Neutrophil (primary cell): Measurements from ENCODE around the gene VHLL.
"Not testable (repeated sequence)": the region's sequence is repeated elsewhere in the genome, so short reads cannot be mapped to it uniquely, and the experiment has no call there.

ENCODE experiments used
- H3K27ac ChIP-seq: fragments of 200-600 bp; sonication (generic); 2 replicates; pipeline ENCODE4 v1.5.1; 2016; ENCODE audit warnings: mild to moderate bottlenecking, moderate library complexity
- H3K27me3 ChIP-seq: fragments of 200-600 bp; sonication (generic); 2 replicates; pipeline ENCODE4 v1.6.0; 2016; ENCODE audit warnings: mild to moderate bottlenecking
- H3K36me3 ChIP-seq: fragments of 200-600 bp; sonication (generic); 2 replicates; pipeline ENCODE4 v1.5.1; 2017
- H3K4me1 ChIP-seq, 2 experiments: fragments of 200-600 bp in 1 of 2; sonication (generic) in 1 of 2; 1 replicate in 1 of 2; 2 replicates in 1 of 2; pipeline versions ENCODE4 v1.5.1 to v1.6.1; 2013 to 2016; ENCODE audit warnings: low read depth in 1 of 2, low read length in 1 of 2, mild to moderate bottlenecking in 1 of 2, moderate library complexity in 1 of 2; ENCODE audit not compliant: control insufficient read depth in 1 of 2, insufficient read depth in 1 of 2
- H3K4me3 ChIP-seq, 2 experiments: fragments of 200-600 bp in 1 of 2; sonication (generic) in 1 of 2; 1 replicate in 1 of 2; 2 replicates in 1 of 2; pipeline ENCODE4 v1.5.1; 2013 to 2016; ENCODE audit warnings: low read depth in 1 of 2, low read length in 1 of 2, mild to moderate bottlenecking in 1 of 2, moderate library complexity in 1 of 2
- H3K9me3 ChIP-seq: fragments of 200-600 bp; sonication (generic); 2 replicates; pipeline ENCODE4 v1.5.1; 2016
- TF ChIP-seq, protein P1 (sequence below): fragments of 200-600 bp; sonication (generic); IDR thresholded peaks from 2 replicates; pipeline ENCODE4 v1.5.1; 2016; ENCODE audit warnings: antibody characterized with exemption

The VHLL gene

DNA sequence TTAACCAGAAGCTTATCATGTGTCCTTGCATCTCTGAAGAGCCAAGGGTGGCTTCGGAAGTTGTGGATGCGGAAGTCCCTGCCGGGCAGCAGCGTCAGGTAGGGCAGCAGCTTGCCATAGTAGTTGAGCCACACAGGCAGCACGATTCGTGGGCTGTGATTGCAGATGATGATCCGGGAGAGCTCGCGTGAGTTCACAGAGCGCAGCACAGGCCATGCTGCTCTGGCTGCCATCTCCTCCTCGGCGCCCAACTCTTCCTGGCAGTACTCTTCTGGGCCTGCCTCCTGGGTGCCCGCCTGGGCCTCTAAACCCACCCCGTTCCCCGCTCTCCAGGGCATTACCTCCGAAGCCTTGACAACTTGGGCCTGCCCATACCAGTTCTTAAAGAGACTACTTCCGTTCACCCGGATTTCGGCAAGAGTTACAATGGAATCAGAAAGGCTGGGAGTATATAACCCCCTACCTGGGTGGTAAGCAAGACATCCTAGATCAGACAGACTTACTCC lies at the start of gene VHLL:
Gene VHLL (minus strand): TSS at position 456 of the 506 bp plus-strand sequence. CDS start 118 bp downstream, at position 338.
- TF ChIP-seq, protein P1, sequence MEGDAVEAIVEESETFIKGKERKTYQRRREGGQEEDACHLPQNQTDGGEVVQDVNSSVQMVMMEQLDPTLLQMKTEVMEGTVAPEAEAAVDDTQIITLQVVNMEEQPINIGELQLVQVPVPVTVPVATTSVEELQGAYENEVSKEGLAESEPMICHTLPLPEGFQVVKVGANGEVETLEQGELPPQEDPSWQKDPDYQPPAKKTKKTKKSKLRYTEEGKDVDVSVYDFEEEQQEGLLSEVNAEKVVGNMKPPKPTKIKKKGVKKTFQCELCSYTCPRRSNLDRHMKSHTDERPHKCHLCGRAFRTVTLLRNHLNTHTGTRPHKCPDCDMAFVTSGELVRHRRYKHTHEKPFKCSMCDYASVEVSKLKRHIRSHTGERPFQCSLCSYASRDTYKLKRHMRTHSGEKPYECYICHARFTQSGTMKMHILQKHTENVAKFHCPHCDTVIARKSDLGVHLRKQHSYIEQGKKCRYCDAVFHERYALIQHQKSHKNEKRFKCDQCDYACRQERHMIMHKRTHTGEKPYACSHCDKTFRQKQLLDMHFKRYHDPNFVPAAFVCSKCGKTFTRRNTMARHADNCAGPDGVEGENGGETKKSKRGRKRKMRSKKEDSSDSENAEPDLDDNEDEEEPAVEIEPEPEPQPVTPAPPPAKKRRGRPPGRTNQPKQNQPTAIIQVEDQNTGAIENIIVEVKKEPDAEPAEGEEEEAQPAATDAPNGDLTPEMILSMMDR = no peak
- Histone ChIP-seq H3K4me1 (peaks cover 15 to 20% of the 10 kb centered on the region in 2 experiments), H3K27me3 (no peaks in the 10 kb centered on the region), H3K4me3 (no peak within 1 kb of the TSS), H3K9me3 (no peaks in the 10 kb centered on the region), H3K36me3 (peaks cover 3% of the 10 kb centered on the region), H3K27ac (no peak within 1 kb of the TSS)

GRCh38 chr1:156347331-156347730 lies 48.2 kb upstream of the VHLL start:
- peaks cover 46% of the 10 kb centered on the region for H3K27me3 ChIP-seq
- H3K27ac ChIP-seq = no peak overlapping the region
- H3K9me3 ChIP-seq = no peaks in the 10 kb centered on the region
- H3K4me3 ChIP-seq = no peak overlapping the region
- TF ChIP-seq, protein P1 = no peak
- H3K36me3 ChIP-seq = no peaks in the 10 kb centered on the region
- H3K4me1 ChIP-seq = no peaks in the 10 kb centered on the region

DNA sequence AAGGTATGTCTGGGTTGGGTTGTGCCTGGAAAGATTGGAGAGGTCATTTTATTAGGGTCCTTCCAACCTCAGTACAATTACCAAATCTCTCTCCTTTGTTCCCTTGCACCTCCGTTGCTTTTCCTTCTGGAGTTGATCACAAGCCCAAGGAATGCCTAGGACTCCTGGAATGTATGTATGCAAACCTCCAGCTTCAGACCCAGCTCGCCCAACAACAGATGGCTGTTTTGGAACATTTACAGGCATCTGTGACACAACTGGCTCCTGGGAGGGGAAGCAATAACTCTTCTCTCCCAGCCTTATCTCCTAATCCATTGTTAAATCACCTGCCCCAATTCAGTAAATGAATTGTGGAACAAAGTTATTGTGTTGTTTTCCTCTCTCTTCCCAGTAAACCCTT lies 47.5 kb upstream of the VHLL start:
- TF ChIP-seq, protein P1 = no peak
- Histone ChIP-seq H3K4me3 (no peak overlapping the region), H3K27ac (no peak overlapping the region), H3K4me1 (no peaks in the 10 kb centered on the region), H3K9me3 (no peaks in the 10 kb centered on the region), H3K36me3 (no peaks in the 10 kb centered on the region), H3K27me3 (peaks cover 39% of the 10 kb centered on the region)

DNA sequence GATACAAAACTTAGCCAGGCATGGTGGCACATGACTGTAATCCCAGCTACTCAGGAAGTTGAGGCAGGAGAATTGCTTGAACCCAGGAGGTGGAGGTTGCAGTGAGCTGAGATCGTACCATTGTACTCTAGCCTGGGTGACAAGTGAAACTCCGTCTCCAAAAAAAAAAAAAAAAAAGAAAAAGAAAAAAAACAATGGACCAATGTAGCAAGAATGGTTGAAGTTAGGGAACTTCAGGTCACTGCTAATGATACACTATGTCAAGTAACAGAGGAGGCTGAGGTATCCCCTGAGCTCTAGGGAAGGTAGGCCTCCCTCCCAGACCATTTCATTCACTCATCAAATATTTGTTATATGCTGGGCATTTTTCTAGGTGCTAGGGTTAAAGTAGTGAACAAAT lies 46.9 kb upstream of the VHLL start:
- not testable (repeated sequence) for H3K4me1 ChIP-seq

DNA sequence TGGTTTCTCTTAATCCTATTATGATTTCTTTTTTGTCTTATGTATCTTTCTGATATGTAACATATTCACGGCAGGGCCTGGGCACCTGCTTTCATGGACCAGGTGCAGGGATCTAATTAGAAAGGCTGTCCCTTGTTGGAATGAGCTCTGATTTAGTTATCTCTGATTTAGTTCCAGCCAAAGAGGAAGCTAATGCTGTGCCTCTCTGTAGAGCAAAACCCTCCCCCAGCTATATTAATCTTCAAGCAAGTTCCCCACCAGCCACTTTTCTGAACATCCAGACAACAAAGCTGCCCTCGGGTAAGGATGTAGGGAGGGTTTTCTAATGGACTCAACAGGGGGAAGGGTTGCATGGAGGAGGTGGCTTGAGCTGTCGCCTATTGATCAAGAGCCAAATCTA lies 45.3 kb upstream of the VHLL start:
- H3K36me3 ChIP-seq = no peaks in the 10 kb centered on the region
- H3K4me1 ChIP-seq = no peaks in the 10 kb centered on the region
- TF ChIP-seq, protein P1 = no peak

More for the DNA sequence above, 46.9 kb upstream of the VHLL start:
- H3K4me3 ChIP-seq, H3K9me3 ChIP-seq, H3K27ac ChIP-seq, H3K36me3 ChIP-seq: not testable (repeated sequence)
- peaks cover 34% of the 10 kb centered on the region for H3K27me3 ChIP-seq

DNA sequence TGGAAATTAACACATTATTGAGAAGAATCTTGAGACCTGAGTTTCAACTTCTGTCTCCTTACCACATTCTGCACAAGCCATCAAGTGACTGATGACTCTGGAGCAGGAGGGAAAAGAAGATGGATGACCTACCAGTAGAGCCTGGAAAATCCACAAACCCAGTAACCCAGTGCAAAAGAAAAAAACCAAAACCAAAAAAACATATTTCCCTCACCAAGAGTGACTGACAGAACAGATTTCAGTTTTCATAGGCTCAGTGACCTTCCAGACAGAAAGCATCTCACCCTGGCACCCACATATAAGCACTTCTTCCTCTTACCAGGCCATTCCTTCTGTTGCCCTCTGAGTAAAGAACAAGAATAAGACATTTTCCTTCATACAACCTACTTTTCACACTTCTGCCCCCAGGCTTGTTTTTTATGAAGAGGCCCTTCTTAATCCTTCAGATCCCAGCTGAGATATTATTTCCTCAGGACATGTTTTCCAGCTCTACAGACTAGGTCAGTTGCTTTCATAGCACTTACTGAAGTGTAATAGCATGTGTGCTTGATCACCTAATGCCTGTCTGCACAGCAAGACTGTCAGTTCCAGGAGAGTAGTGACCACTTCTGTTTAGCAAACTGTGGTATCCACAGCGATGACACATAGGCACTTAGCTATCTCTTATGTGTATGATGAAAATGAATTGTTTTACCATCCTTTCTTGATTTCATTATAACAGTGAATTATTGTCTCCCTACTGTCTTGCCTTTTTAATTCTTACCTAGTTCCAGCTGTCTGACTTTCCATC lies 43.3 kb upstream of the VHLL start:
- H3K27me3 ChIP-seq = peaks cover 22% of the 10 kb centered on the region
- TF ChIP-seq, protein P1 = no peak
- H3K4me3 ChIP-seq = no peak overlapping the region
- H3K9me3 ChIP-seq = no peaks in the 10 kb centered on the region
- H3K36me3 ChIP-seq = no peaks in the 10 kb centered on the region
- H3K4me1 ChIP-seq = peaks cover 2 to 10% of the 10 kb centered on the region in 2 experiments
- no peak overlapping the region for H3K27ac ChIP-seq

More for the DNA sequence above, 45.3 kb upstream of the VHLL start:
- peaks cover 24% of the 10 kb centered on the region for H3K27me3 ChIP-seq
- no peaks in the 10 kb centered on the region for H3K9me3 ChIP-seq
- H3K27ac ChIP-seq = no peak overlapping the region
- H3K4me3 ChIP-seq = no peak overlapping the region
